ENCODE measurements around the gene ZDHHC1.

Gene ZDHHC1

DNA sequence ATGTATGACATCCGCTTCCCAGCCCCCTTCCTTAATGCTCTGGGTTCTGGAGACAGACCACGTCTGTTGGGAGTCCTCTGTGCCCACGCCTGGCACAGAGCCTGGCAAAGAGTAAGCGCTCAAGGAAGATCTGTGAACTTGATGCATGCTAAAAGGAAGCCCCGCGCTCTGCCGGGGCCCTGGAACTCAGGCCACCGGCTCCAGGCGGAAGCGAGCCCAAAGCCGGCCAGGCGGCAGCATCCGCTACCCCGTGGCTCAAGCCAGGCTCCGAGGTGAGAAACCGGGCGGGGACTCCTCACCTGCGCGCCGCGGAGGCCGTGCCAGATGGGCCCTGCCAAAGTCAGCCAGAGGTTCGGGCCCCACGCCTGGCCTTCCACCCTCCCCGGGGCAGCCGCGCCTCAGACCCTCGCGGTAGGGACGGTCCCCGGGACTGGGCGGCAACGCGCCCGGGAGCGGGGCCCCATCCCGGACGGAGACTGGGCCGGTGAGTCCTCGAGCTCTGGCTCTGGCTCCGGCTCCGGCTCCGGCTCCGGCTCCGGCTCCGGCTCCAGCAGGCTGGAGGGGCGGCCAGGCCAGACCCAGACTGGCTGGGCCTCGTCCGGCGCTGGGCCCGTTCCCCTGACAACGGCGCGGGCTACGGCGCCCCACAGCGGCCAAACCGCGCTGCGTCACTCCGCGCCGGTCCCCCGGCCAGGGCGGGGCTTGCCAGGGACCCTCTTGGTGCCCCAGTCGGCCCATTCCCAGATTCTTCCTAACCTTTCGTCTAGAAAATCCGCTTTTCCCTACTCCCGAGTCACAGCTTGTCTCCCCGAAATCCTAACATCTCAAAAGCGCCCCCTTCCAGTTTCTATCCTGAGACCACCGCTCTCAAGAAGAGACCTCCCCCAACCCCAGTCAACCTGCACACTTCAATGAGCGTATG is at the start of gene ZDHHC1:
TSS of gene ZDHHC1 (minus strand) at position 606 of the 922 bp plus-strand sequence. CDS start 8,702 bp downstream, outside the sequence.
- peak; percentile 52 for DNase-seq

- no peak for DNase-seq
Observed at GRCh38 chr16:67464565-67464964, 48.3 kb upstream of the ZDHHC1 start.

GRCh38 chr16:67463691-67464090 is 47.4 kb upstream of the ZDHHC1 start:
- no peak for DNase-seq

- no peak for DNase-seq
Observed at GRCh38 chr16:67463059-67463458, 46.8 kb upstream of the ZDHHC1 start.

DNA sequence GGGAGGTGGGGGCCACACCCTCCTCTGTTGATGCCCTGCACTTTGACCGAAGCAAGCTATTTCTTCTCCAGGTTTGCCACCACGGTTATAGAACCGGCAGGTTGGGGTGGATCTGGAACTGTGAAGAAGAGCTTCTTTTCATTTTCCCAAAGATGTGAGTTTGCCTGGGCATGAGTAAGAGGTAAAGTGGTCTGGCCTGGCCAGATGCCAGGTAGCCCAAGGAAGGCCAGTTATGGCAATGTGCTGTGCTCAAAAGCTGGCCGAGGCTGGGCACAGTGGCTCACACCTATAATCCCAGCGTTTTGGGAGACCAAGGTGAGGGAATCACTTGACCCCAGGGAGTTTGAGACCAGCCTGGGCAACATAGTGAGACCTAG is 46.0 kb upstream of the ZDHHC1 start:
- no peak for DNase-seq

GRCh38 chr16:67461600-67462278 is 45.5 kb upstream of the ZDHHC1 start:
- DNase-seq: no peak

DNA sequence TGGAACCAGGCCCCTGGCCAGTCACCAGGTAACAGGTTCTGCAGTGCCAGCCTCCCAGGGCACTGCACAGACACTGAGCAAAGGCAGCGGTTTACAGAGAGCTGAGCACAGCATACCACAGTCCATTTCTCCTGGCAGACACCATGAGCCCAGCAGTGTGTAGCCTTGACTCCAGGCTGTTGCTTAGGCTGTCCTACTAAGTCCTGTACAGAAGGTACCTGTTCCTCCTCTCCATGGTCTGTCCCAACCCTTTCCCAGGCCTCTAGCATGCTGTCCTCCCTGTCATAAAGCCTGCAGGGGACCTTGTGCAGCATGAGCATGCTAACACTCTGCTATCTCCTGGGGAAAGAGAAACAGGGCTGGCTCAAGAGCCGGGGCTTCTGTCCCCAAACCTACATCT is 44.7 kb upstream of the ZDHHC1 start:
- DNase-seq: no peak

DNA sequence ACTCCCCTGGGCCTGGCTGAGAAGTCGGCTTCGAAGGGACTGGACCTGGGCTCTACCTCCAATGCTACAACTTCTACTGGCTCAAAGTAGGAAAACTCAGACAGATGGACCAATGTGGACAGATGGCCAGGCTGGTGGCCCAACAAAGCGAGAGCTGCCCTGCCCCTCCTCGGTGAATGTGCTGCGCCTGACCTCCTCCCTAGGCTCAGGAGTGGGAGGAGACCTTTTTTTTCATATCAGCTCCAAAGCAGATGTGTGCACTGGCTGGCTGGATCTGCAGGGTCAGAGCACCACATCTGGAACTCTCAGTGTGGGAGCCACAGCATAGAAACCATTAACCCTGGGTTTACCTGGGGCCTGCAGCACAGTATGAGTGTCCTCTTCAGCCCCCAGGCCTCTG is 43.9 kb upstream of the ZDHHC1 start:
- DNase-seq: no peak

GRCh38 chr16:67459861-67460150 is 43.5 kb upstream of the ZDHHC1 start:
- DNase-seq: no peak

GRCh38 chr16:67459066-67459860 is 43.0 kb upstream of the ZDHHC1 start:
- no peak for DNase-seq

DNA sequence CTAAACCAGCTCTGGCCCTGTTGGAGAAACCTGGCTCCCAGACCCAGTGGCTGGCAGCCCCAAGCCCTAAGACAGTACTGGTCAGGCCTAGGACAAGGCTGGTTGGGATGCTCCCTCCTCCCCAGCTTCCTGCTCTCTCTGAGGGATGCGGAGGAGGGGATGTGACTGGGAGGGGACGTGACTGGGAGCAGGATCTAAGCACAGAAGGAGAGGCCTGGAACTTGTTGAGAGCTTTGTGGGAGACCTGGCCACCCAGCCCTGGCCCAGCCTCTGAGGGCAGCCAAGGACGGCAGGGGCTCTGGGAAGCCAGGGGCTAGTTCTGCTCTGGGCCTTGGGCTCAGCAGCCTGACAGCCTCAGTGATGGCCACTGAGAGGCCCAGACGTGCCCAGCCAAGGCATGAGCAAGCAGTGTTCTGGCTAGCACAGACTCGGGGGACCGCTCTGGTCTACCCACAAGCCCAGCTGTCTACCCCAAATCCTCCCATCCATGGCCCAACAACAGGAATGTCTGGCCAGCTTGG is 41.9 kb upstream of the ZDHHC1 start:
- DNase-seq: no peak

- no peak for DNase-seq
Observed at GRCh38 chr16:67457611-67458010, 41.3 kb upstream of the ZDHHC1 start.

- DNase-seq: peak; percentile 29
Observed at GRCh38 chr16:67456391-67457081, 40.3 kb upstream of the ZDHHC1 start.

DNA sequence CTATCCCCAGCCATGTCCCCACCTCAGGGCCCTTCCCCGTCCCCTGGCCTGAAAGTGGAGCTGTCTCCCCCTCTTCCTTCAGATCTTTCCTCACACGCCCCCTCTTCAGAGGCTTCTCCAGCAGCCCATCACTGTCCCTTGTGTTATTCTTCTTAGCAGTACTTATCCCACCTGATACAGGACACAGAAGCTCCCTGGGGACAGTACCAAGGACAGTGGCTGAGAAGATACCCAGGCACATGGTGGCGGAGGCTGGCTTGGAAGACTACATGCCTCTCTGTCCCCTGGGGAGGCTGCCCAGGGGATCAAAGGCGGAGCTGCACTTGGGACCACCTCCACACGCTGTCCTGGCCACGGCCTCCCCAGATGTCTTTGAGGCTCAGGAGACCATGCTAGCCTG is 38.6 kb upstream of the ZDHHC1 start:
- no peak for DNase-seq

GRCh38 chr16:67454104-67454503 is 37.8 kb upstream of the ZDHHC1 start:
- DNase-seq: no peak

DNA sequence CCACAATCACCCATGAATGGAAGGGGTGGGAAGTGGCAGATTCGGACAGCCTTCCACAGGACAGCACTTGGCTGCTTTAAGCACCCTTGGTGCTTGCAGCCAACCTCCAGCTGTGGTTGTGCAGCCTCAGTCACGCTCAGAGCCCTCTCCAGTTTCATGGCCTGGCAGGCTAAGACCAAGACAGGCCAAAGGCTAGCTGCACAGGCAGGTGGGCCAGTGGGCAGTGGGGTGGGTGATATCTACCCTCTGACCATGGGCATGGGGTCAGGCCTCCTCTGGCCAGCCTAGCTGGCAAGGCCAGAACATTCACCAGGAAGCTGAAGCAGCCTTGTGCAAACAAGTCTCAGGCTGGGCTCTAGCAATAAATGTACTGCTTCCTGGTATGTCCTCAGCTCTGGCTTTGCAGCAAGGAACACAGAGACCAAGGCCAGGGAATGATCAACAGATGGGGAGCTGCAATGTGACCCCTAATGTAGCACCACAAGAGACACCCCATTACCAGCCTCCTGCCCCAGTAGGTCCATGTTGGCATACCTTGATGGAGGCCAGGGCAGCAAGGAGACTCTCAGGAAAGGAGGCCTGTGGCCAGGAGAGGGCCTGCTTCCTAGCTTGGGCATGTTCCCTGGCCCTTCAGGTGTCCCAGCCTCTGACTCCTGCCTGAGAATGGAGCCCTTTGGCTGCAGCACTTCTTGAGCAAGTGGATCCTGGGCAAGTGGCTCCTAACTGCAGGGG is 35.6 kb upstream of the ZDHHC1 start:
- DNase-seq: no peak

DNA sequence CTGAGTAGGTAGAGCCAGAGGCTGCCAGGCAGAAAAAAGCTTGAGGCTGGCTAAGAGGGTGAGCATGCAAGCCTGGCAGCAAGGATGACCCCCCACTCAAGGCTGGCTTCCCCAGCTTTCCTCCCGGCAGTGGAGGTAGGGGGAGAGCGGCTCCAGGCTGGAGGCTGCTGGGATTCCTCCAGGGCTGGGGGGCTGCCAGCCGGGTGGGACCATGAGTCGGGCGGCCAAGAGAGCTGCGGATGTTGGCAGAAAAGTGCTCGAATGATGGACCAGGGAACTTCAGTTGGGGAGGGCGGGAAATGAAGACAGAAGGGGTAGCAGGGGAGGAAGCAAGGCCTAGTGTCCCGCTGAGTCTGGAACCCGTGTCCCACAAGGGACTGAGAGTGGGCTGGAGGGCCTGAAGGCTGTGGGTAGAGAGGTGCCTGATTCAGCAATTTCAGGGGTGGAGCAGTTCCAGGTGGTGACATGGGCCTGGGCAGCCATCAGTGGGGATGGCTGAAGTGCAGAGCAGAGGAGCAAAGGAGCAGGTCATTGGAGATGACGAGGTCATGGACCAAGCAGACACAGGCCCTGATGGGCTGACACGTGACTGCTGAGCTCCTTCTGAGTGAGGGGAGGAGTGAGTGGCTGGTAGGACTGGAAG is 34.9 kb upstream of the ZDHHC1 start:
- DNase-seq: no peak

- DNase-seq: no peak
Observed at GRCh38 chr16:67449739-67450138, 33.5 kb upstream of the ZDHHC1 start.

DNA sequence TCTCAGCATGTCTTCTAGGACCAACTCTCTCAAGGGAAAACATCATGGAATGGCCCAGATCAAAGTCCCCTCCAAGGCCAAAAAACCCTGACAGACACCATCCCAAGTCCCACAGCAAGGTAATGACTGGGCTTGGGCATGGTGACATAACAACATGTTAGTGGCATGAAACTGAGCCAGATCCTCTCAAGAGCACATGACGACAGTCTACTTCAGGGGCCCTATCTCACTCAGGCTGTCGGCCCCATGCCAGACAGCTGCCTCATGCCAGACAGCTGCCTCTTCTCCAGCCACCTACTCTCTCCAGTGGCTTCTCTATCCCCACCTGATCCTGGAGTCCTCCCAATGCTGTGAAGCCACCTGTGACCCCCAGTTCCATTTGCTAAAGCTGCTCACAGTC is 33.1 kb upstream of the ZDHHC1 start:
- DNase-seq: no peak

DNA sequence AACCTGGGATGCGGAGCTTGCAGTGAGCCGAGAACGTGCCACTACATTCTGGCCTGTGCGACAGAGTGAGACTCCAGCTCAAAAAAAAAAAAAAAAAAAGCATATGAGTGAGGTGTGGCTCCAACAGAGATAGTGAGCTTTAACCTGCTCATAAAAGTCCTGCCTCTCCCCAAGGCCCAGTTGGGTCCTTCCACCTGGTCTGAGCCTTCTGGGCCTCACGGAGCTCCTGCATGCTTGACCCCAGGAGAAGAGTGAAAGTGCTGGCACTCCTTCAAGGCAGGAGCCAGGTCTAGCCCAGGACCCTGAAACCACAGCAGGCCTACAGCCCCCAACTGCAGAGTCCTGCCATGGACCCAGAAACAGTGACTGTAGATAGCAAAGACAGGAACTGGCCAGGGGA is 32.3 kb upstream of the ZDHHC1 start:
- no peak for DNase-seq

DNA sequence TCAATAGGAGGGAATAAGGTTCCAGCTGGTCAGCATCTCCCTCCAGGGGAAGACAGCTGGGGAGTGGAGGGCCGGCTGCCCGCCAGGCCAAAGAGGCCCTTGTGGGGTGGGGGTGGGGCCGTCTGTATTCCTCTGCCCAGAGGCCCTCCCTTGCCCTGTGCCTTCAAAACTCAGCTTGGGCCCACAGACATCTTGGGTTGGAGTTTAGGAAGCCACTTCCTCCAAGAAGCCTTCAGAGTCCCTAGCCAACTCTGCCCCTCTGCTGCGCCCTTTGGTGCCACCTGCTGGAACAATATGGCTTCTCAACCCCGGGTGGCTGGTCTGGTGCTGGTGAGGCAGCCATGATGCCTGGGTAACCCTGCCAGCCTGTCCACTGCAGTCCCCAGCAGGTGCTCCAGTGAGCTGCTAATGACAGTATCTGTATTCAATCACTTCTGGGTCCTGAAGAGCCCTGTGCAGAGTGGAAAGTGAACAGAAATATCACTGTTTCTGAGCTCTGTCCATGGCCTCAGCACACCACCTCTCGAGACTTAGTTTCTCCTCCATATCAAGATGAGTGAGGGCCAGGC is 31.3 kb upstream of the ZDHHC1 start:
- peak; percentile 55 for DNase-seq

All from HCEC 1CT (cell line).